Panc1 (cell line): ENCODE results near the gene GLB1L. TPM values are rescaled to one million over a fixed set of nuclear protein-coding genes. Genes with fewer than 3 reads are reported as not detected.
A peak's percentile ranks its signal among the peaks of the same experiment; 100 is the strongest.

Source experiments
- ATAC-seq: fragments of 200-7000 bp; cut with Tn5 transposase; 2 replicates; pipeline ENCODE4 v1.9.1; 2020; ENCODE audit warnings: mild to moderate bottlenecking, moderate library complexity
- BruUV-seq: library from RNA; stranded (reverse); fragments of 400-500 nt; replicated peaks from 2 replicates; lab custom pipeline; 2021; lab: Mats Ljungman, UMichigan
- CTCF ChIA-PET: fragments of 300-600 bp; sonication (Branson Sonifier 250); formaldehyde crosslinking; loops from one replicate; lab custom pipeline; 2022; ENCODE audit warnings: antibody characterized with exemption; lab: Charles Lee
- POLR2A ChIA-PET: fragments of 300-600 bp; sonication (Branson Sonifier 250); formaldehyde crosslinking; loops from one replicate; lab custom pipeline; 2022; ENCODE audit warnings: antibody characterized with exemption; lab: Charles Lee
- DNase-seq: peaks from one replicate; pipeline ENCODE4 v3.0.0-alpha.2; 2010; ENCODE audit warnings: low read depth, low spot score
- H3K27ac ChIP-seq: 2 replicates; pipeline ENCODE4 v1.5.1; 2011; ENCODE audit warnings: mild to moderate bottlenecking, low read length, inconsistent platforms
- H3K27me3 ChIP-seq: fragments of 200-500 bp; sonication (Bioruptor generic); 2 replicates; pipeline ENCODE4 v1.6.0; 2014; ENCODE audit warnings: low read length, inconsistent platforms; ENCODE audit not compliant: control insufficient read depth, insufficient read depth
- H3K36me3 ChIP-seq: fragments of 200-500 bp; sonication (Bioruptor generic); 2 replicates; pipeline ENCODE4 v1.5.1; 2014; ENCODE audit warnings: inconsistent platforms, mild to moderate bottlenecking, low read length, moderate library complexity; ENCODE audit not compliant: control insufficient read depth, insufficient read depth
- H3K4me1 ChIP-seq: 2 replicates; pipeline ENCODE4 v1.5.1; 2011; ENCODE audit warnings: inconsistent platforms, mild to moderate bottlenecking, low read length, moderate library complexity; ENCODE audit not compliant: control insufficient read depth, insufficient read depth
- H3K4me3 ChIP-seq, 2 experiments: 2 replicates each; pipeline ENCODE4 v1.5.1; 2011 to 2012; ENCODE audit warnings: low read depth in 2 of 2, low read length in 2 of 2, mild to moderate bottlenecking in 2 of 2, inconsistent platforms in 1 of 2, moderate library complexity in 1 of 2
- H3K9me3 ChIP-seq: fragments of 200-500 bp; sonication (Bioruptor generic); 2 replicates; pipeline ENCODE4 v1.5.1; 2014; ENCODE audit warnings: low read depth, mild to moderate bottlenecking, inconsistent platforms, low read length, moderate library complexity; ENCODE audit not compliant: control insufficient read depth, insufficient read depth
- CTCF ChIP-seq: fragments of 450-650 bp; IDR thresholded peaks from 2 replicates; pipeline ENCODE4 v1.5.1; 2017; ENCODE audit warnings: mild to moderate bottlenecking
- POLR2AphosphoS5 ChIP-seq: IDR thresholded peaks from 2 replicates; pipeline ENCODE4 v1.6.1; 2012; ENCODE audit warnings: mild to moderate bottlenecking, low read depth, low read length, moderate library complexity
- REST ChIP-seq, 2 experiments: IDR thresholded peaks; 2 replicates each; pipeline ENCODE4 v1.6.1; 2011 to 2012; ENCODE audit warnings: low read depth in 2 of 2, control low read depth in 1 of 2, low read length in 1 of 2, mild to moderate bottlenecking in 1 of 2, moderate library complexity in 1 of 2; ENCODE audit not compliant: insufficient read depth in 1 of 2
- SIN3A ChIP-seq: IDR thresholded peaks from 2 replicates; pipeline ENCODE4 v1.6.1; 2012; ENCODE audit warnings: low read depth, mild to moderate bottlenecking, low read length, moderate library complexity, borderline replicate concordance; ENCODE audit not compliant: insufficient read depth
- TCF7L2 ChIP-seq: IDR thresholded peaks from 2 replicates; pipeline ENCODE4 v1.6.1; 2011; ENCODE audit warnings: mild to moderate bottlenecking, low read depth, low read length, inconsistent platforms
- in situ Hi-C: cut with HindIII; loops from 2 replicates; pipeline ENCODE4 v1.10.0; 2016; ENCODE audit warnings: low sequenced_read_pairs, low pct_unique_long_range_greater_than_20kb
- intact Hi-C: fragments of 100-400 bp; cut with micrococcal nuclease; formaldehyde crosslinking; loops from one replicate; pipeline ENCODE4 v1.10.0; 2022; ENCODE audit not compliant: unreplicated experiment
- total RNA-seq: library from RNA; stranded (reverse); gene quantifications from one replicate; pipeline ENCODE4 v1.2.1, GENCODE V29; 2021; ENCODE audit not compliant: unreplicated experiment

GLB1L gene
- total RNA-seq, 1 experiment from 2014 or later = 8.1 TPM

- no peak for TF ChIP-seq TCF7L2
- TF ChIP-seq CTCF = no peak
- no peak for TF ChIP-seq REST (IDR thresholded peaks at IDR 0.05; ENCODE audit: insufficient read depth in 1 of 2, low read depth in 2 of 2, low read length in 1 of 2)
- TF ChIP-seq POLR2AphosphoS5 = no peak
- no peak for TF ChIP-seq SIN3A
- TSS peak; percentile 91 for BruUV-seq
- Histone ChIP-seq H3K27ac (peak overlapping the region; percentile 81), H3K4me3 (peak overlapping the region; percentile 84 to 94), H3K36me3 (no peaks in the 10 kb centered on the region; the same call in 1 of the 2 replicates), H3K9me3 (no peaks in the 10 kb centered on the region), H3K4me1 (peaks cover 34% of the 10 kb centered on the region), H3K27me3 (no peaks in the 10 kb centered on the region)
- DNase-seq = no peak
- ChIA-PET POLR2A (interaction anchor here (0.5 to 1.5 kb wide), 6 partner anchors 10 to 255 kb away, joined by 3 to 11 read pairs (median 4); partner anchors contain the start of genes ANKZF1, ATG9A and TUBA4A), CTCF (no interaction called here)
- in situ Hi-C loops (no loop called here), intact Hi-C loops (no loop called here)
- ATAC-seq = no peak
Observed at GRCh38 chr2:219244789-219245147, 476 bp downstream of the GLB1L start.

- H3K27me3 ChIP-seq = no peaks in the 10 kb centered on the region
- ChIA-PET CTCF (no interaction called here), POLR2A (no interaction called here)
- intact Hi-C loops (no loop called here), in situ Hi-C loops (no loop called here)
- no peak overlapping the region for H3K27ac ChIP-seq
- no peaks in the 10 kb centered on the region; the same call in 1 of the 2 replicates for H3K36me3 ChIP-seq
- TF ChIP-seq TCF7L2 (no peak), REST (IDR thresholded peaks at IDR 0.05; ENCODE audit: insufficient read depth in 1 of 2, low read depth in 2 of 2, low read length in 1 of 2) (no peak), SIN3A (no peak), POLR2AphosphoS5 (no peak), CTCF (no peak)
- DNase-seq (no peak), ATAC-seq (no peak)
- no peaks in the 10 kb centered on the region for H3K9me3 ChIP-seq
- peaks cover 19% of the 10 kb centered on the region for H3K4me1 ChIP-seq
- TSS peak; percentile 56 for BruUV-seq
- no peak overlapping the region for H3K4me3 ChIP-seq
Observed at GRCh38 chr2:219243291-219243761, 1.9 kb downstream of the GLB1L start.
